ENCODE data around the gene EPHA2.

Gene EPHA2

GRCh38 chr1:16149146-16149545, 6.7 kb downstream of the EPHA2 start:
- no peak for DNase-seq

- DNase-seq: no peak
Observed at GRCh38 chr1:16148329-16149092, 7.4 kb downstream of the EPHA2 start.

DNA sequence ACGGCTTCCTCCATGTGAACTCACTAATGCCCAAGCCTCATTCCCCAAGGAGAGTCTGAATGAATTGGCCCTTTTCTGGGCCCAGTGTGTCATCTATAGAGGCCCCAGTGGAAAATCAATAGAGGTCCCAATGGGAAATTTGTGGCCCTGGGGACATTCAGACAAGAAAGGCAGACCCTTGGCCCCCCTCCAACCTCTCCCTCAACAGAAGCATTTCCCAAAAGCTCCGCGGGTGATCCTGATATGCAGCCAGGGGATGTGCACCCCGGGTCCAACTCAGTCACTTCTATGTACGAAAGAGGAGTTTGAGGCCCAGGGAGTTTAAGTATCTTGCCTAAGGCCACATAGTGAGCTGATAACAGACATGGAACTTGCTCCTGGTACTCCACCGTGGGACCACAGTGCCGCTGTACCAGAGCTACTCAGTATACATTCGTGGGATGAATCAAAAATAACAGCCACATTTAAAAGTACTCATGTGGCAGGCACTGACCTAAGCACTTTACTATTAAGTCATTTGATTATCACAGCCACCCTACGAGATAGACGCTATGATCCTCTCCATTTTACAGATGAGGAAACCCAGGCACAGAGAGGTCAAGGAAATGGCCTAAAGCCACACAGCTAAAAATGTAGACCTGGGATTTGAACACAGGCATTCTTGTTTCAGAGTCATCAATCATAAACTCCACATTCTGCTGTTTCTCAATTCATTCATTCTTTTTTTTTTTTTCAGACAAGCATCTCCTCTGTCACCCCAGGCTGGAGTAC, 8.5 kb downstream of the EPHA2 start:
- no peak for DNase-seq

DNA sequence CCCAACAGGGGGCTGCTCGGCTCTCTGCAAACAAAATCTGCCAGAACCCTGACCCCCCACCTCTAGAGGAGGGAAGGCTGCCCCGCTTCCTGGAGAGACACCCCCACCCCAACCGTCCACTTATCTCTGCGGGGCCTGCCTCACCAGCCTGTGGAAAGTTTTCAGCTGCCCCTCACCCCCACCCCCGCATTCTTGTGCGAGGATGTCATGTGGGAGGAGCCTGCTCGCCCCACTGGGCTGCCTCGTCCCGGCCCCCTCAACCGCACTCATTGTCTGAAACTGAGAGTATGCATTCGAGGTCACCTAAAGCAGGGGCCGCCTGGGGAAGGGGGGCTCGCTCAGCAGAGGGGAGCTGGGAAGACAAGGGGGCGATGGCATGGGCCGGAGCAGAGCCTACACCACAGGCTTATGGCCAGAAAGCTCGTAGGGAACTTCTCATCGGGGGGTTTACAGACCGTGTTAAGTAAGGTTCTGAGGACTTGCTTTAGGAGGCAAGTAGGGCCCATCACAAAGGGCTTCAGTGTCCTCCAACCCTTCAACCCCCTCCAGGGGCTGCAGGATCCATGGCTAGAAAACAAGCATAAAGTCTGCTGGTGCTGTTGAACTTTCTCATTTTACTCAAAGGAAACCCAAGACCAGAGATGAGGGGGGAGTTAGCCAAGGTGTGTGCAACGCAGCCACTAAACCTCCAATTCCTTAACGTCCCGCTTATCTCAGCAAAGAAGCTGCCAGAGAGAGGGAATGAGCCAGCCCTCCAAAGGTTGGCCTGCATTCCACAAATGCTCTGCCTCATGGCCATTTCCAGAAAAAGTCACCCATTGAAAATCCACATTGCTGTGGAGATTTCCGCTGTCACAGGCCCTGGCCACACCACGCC, 9.4 kb downstream of the EPHA2 start:
- DNase-seq: no peak

DNA sequence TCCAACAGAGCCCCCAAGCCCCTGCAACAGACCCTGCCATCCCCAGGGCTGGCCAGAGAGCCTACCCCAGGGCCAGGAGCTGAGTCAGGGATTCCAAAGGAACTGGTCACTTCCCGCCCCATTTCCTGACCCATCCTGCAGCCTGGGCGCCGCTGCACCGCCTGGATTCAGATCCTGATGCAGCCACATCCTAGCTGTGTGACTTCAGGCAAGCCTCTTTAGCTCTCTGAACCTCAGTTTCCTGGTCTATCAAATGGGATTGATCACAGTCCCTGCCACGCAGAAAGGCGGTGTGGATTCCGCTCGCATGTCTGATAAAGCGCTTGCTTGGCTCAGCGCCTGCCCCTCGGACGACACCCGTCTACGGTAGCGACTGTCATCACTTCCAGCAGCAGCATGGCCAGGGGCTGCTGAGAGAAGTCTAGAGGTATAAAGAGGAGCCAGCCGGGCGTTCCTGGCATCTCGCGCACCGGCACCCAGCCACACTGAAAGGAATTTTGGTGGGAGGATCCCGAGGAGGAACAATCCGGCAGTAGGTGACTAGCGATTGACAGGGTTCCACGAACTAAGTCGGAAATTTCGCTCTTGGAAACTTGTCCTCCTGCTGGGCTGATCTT, 10.1 kb downstream of the EPHA2 start:
- DNase-seq: no peak

- DNase-seq: no peak
Observed at GRCh38 chr1:16145030-16145661, 10.7 kb downstream of the EPHA2 start.

DNA sequence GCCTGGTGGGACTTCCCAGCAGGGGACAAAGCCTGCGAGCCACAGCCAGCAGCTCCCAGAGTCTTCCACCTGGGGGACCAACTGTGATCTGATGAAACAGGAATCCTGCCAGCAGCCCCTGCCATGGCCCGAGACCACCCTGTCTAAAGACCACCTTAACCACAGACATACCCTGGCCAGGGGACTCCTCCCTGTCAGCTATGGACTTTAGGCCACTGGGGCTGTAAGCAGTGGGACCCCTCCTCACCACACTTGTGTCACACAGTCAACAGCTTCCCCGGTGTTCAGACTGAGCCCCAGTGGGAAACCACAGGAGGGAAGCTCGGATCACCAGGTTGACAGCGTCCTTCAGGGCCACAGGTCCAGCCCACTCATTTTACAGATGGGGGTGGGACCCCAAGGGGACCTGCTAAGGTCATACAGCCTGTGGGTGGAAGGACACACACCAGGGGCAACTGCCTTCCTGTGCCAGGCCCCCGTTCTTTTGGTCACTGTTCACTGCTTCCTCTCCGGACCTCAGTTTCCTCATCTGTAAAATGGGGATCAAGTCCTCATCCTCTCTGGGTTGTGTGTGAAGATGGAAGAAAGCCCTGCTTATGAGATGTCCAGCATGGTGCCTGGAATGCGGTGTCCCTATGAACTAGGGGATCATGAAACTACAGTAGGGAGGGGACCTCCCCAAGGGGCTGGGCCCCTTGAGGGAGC, 11.4 kb downstream of the EPHA2 start:
- DNase-seq: no peak

DNA sequence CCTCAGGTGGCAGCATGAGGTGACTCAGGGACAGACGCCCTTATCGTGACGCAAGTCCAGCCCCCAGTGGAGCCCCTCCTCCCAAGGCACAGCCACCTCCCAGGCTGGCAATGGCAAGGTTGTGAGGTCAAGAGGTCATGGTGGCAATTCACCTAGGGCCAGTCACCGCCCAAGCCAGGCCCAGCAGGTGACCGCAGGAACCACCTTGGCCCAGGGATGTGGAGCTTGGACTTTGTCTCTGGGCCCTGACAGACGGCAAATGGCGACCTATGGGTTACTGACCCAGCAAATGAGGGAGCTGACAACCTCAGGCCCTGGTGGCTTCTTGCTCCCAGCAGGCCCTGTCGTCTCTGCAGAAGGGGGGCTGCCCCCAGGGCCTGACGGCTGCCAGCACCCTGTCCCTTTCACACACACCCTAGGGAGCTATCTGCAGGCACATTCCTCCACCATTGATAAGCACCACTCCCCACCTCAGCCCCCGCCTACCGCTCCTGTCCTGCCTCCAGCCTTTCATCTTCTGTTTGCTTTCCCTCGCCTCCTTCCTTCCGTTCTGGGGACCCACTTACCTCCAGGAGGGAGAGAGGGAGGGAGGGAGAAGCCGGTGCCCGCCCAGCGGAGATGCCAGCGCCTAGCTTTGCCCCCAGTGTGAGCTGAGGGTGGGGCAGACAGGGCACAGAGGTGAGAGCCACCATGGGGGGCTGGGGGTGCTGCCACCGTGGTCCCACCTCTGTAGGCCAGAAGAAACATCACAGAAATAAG, 12.1 kb downstream of the EPHA2 start:
- no peak for DNase-seq

DNA sequence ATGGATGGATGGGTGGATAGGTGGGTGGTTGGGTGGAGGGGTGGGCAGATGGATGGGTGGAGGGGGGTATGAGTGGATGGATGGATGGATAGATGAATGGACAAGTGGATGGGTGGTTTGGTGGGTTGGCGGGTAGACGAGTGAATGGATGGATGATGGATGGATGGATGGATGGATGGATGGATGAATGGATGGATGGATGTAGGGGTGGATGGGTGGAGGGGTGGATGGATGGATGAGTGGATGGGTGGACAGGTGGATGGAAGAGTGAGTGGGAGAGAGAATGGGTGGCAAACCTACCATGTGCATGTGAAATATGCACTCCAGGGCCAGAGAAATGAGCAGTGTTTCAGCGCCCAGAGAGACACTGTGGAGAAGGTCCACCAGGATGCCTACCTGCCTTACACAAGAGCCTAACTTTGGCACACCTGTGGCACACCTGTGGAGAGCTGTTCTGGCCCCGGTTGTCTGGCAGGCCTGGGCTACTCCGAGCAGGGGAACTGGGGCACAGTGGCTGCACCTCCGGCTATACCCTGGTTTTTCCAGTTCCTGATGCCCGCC, 12.8 kb downstream of the EPHA2 start:
- DNase-seq: no peak

GRCh38 chr1:16142383-16142995, 13.4 kb downstream of the EPHA2 start:
- no peak for DNase-seq

DNA sequence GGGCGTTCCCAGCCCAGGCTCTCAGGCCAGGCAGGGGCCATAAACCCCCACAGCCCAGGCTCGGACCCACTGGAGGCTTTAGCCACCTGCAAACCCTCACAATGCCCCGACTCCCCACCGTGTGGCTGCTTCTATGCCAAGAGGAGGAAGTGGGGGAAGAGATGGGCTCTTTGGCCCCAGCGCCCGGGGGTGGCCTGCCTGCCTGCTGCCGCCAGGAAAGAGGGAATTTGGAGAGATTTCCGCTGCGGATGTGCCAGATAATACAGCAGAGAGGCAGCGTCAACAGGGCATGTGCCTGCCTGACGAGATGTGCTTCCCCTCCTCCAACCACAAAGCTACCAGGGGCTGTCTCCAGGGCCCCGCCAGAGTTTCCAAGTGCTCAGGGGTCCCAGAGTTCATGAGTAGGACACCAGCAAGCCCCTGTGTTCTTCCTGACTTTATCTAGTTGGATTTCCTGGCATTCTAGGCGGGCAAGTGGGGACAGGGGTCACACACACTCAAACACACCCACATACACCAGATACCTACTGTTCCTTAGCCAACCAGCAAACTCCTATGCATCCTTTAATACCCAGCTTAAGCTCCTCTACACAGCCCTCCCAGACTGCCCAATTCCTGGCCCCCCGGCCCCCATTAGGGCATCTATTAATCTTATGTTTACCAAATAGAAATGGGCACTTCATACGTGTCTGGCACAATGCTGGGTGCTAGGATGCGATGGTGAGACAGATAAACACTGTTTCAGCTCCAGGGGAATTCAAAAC, 14.1 kb downstream of the EPHA2 start:
- peak in 3 of 4 experiments; percentile 25 to 48 (median 31) for DNase-seq

DNA sequence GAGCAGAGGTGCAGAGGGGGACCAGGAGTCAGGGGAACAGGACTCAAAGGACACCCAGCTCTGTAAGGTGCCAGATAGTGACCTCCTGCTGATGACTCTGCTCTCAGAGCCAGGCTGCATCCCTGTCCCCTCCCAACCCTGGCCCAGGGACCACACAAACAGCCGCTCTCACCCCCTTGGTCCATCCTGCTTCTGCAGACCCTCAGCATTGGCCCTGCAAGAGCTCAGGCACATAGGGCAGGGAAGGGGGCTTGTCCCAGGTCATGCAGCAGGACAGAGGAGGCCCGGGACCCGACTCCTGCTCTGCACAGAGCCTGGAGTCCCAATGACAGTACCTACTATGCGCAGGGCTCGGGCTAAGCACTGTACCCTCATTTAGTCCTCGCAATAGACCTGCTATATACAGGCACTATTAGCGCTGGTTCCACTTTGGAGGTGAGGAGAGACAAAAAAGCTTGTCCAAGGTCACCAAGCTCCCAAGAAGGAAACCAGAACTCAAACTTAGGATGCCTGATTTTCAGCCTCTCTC, 15.7 kb downstream of the EPHA2 start:
- DNase-seq: no peak

DNA sequence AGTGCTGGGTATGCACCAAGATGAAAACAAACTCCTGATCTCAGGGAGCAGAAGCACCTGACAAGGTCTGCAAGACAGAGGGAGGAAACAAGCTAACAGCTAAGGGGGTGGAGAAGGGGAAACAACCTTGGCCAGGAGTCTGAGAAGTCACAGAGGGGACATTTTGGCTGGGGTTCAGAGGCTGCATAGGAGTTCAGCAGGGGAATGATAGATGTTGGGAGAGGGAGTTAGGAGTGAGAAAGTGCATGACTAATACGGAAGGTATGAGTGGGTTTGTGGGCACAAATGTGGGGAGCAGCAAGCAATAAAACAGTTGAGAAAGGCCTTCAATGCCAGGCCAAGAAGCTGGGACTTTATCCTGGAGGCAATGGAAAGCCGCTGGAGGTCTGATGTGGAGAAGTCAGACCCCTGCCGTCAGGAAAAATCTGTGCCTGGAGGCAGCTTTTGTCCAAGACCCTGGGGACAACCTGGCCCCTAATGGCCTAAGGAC, 16.4 kb downstream of the EPHA2 start:
- no peak for DNase-seq

GRCh38 chr1:16138772-16139221, 17.1 kb downstream of the EPHA2 start:
- DNase-seq: no peak

DNA sequence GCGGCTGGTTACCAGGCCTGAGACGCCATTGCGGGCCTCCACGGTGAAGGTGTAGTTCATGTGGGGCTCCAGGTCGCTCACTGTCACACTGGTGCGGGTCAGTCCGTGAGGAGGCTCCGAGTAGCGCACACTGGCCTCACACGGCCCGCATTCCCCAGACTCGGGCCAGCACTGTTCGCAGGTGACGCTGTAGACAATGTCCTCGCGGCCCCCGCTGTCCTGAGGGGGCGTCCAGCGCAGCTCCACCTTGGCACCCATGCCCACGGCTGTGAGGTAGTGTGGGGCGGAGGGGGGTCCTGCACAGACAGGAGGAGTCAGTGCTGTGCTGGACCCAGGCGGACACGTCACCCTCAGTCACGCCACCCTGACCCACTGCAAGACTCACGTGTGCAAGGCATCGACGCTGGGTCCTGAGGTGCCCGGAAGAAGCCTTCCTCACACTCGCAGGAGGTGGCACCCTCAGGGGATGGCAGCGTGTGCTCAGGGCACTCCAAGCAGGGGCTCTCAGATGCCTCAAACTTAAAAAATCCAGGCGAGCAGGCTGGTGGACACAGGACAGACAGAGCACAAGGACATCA, 17.9 kb downstream of the EPHA2 start:
- no peak for DNase-seq

DNA sequence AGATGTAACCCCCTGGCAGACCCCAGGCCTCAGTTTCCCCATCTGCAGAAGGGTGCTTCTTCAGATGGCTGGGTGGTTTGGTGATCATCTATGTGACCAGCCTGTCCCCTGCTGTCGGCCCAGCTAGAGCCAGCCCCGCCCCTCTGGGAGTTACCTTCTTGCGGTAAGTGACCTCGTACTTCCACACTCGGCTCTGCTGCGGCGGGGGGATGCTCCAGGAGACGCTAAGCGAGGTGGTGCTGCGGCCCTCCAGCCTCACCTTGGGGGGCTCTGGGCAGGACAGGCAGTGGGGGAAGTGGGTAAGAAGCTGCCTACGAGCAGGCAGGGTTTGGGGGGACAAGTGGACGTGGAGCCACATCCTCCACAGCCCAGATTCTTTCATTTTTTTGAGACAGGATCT, 20.4 kb downstream of the EPHA2 start:
- DNase-seq: no peak

GRCh38 chr1:16134906-16135305, 21.0 kb downstream of the EPHA2 start:
- no peak for DNase-seq

All from suppressor macrophage (primary cell).